Mucosa of stomach (tissue), 1 donor: Measurements from ENCODE around the gene SLC2A4.
A peak's percentile ranks its signal among the peaks of the same experiment; 100 is the strongest.

Experiments
- H3K27me3 ChIP-seq: one replicate; pipeline ENCODE4 v1.7.0; 2013; ENCODE audit warnings: mild to moderate bottlenecking, low read length; ENCODE audit not compliant: control insufficient read depth, insufficient read depth
- H3K36me3 ChIP-seq: one replicate; pipeline ENCODE4 v1.7.0; 2013; ENCODE audit warnings: low read length; ENCODE audit not compliant: control insufficient read depth, insufficient read depth
- H3K4me1 ChIP-seq: one replicate; pipeline ENCODE4 v1.7.0; 2013; ENCODE audit warnings: mild to moderate bottlenecking, low read length; ENCODE audit not compliant: control insufficient read depth, insufficient read depth
- H3K4me3 ChIP-seq: one replicate; pipeline ENCODE4 v1.7.0; 2013; ENCODE audit warnings: low read length
- H3K9ac ChIP-seq: one replicate; pipeline ENCODE4 v1.7.0; 2013; ENCODE audit warnings: mild to moderate bottlenecking, low read length, moderate library complexity
- H3K9me3 ChIP-seq: one replicate; pipeline ENCODE4 v1.7.0; 2013; ENCODE audit warnings: mild to moderate bottlenecking, low read length, moderate library complexity; ENCODE audit not compliant: control insufficient read depth
- donor health status: Pancreatic carcinoma.

Gene SLC2A4

DNA sequence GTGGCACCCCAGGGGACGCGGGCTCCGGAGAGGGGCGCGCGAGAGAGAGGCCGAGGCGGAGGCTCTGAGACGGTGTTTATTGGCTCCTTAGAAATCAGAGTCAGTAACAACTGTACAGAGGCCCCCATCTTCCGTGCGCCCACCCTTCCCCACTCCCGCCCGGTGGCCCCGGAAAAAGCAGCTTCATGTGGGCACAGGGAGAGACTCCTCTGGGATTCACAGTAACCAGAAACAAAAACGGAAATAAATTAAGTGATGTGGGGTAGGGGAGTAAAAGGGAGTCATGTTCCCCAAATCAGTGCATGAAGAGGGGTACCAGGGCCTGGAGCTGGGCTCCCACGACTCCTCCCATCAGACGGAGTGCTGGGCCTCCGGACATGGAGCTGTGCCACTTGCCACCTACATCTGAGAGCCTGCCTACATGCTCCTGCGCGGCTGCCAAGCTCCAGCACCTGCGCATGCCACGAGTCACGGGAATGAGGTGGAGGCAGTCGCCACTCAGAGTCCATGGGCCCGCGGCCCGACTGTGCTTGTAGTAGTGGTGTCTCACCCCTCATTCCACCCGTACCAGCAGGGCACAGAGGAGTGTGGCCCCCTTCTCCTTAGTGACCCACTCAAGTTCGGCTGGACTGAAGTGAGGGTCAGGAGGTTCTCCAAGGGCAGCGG is 34.2 kb downstream of the SLC2A4 start:
- peaks cover 14% of the 10 kb centered on the region for H3K36me3 ChIP-seq

GRCh38 chr17:7317161-7317803 is 35.8 kb downstream of the SLC2A4 start:
- H3K4me1 ChIP-seq: peaks cover 28% of the 10 kb centered on the region
- H3K4me3 ChIP-seq: no peak overlapping the region
- no peaks in the 10 kb centered on the region for H3K9me3 ChIP-seq
- H3K36me3 ChIP-seq: peaks cover 10% of the 10 kb centered on the region
- H3K27me3 ChIP-seq: no peaks in the 10 kb centered on the region
- H3K9ac ChIP-seq: no peak overlapping the region

More for the DNA sequence above, 34.2 kb downstream of the SLC2A4 start:
- Histone ChIP-seq H3K9me3 (no peaks in the 10 kb centered on the region), H3K9ac (peak overlapping the region; percentile 79), H3K4me1 (peaks cover 28% of the 10 kb centered on the region), H3K4me3 (peak overlapping the region; percentile 23), H3K27me3 (no peaks in the 10 kb centered on the region)

DNA sequence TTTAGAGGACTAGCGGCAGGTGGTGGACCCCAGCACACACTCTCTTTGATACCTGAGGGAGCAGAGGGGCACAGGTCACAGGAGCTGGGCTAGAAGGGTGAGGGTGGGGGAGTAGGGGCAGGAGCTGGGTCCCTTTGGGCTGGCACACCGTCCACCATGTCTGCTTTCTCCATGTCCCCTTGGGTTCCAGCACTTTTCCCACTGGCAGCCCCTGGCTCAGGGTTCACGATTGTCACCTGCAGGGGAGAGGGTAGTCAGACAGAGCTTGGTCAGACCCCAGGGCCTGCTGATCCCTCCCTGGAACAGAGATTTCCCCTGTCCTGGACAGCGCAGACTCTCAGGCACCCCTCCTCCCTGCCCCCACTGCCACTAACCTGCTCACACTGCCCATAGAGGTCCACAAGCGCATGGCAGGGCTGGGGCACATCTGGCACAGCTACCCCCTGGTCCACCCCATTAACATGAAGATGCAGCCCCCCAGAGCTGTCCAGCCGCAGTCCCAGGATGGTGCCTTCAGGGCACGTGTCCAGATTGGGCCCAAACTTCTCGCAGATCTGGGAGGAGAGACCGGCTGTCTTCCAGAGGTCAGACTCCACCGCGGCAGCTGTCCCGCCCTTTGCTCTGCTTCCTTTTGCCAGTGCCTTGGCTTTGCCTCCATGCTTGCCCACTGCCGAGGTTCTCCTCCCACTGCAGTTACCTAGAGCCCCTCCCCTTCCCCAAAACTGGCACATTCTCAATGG is 36.8 kb downstream of the SLC2A4 start:
- H3K36me3 ChIP-seq: peaks cover 4% of the 10 kb centered on the region

GRCh38 chr17:7321466-7321865 is 39.9 kb downstream of the SLC2A4 start:
- Histone ChIP-seq H3K27me3 (no peaks in the 10 kb centered on the region), H3K4me1 (no peaks in the 10 kb centered on the region), H3K9me3 (no peaks in the 10 kb centered on the region), H3K9ac (no peak overlapping the region), H3K36me3 (peaks cover 12% of the 10 kb centered on the region), H3K4me3 (no peak overlapping the region)

More for the DNA sequence above, 36.8 kb downstream of the SLC2A4 start:
- Histone ChIP-seq H3K4me1 (peaks cover 20% of the 10 kb centered on the region), H3K27me3 (no peaks in the 10 kb centered on the region), H3K9me3 (no peaks in the 10 kb centered on the region), H3K9ac (no peak overlapping the region), H3K4me3 (no peak overlapping the region)

- Histone ChIP-seq H3K9me3 (no peaks in the 10 kb centered on the region), H3K27me3 (no peaks in the 10 kb centered on the region), H3K9ac (no peak overlapping the region), H3K4me3 (no peak overlapping the region), H3K36me3 (peaks cover 12% of the 10 kb centered on the region), H3K4me1 (no peaks in the 10 kb centered on the region)
These were observed 41.1 kb downstream of the SLC2A4 start for GRCh38 chr17:7322520-7323194.

- Histone ChIP-seq H3K36me3 (peaks cover 12% of the 10 kb centered on the region), H3K9me3 (no peaks in the 10 kb centered on the region), H3K4me1 (peaks cover 6% of the 10 kb centered on the region), H3K27me3 (no peaks in the 10 kb centered on the region), H3K4me3 (no peak overlapping the region), H3K9ac (no peak overlapping the region)
These were observed 42.4 kb downstream of the SLC2A4 start for GRCh38 chr17:7323731-7324437.

DNA sequence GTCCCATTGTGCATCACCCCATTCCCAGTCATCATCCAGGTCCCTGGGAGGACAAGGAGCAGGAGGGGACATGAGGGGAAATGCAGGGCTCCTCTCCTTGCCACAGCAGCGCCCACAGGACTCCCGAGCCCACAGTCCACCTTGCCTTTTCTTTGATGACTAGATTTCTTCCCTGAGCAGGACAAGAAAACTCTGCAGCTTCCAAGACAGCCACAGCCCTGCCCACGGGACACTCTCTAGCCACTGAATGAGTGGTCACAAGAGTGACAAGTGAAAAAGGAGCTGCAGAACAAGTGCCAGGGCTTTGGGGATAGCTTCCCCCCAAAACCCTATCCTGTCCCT is 42.9 kb downstream of the SLC2A4 start:
- no peaks in the 10 kb centered on the region for H3K9me3 ChIP-seq
- H3K4me1 ChIP-seq: peaks cover 6% of the 10 kb centered on the region
- peaks cover 12% of the 10 kb centered on the region for H3K36me3 ChIP-seq
- no peak overlapping the region for H3K4me3 ChIP-seq
- no peak overlapping the region for H3K9ac ChIP-seq
- H3K27me3 ChIP-seq: no peaks in the 10 kb centered on the region

DNA sequence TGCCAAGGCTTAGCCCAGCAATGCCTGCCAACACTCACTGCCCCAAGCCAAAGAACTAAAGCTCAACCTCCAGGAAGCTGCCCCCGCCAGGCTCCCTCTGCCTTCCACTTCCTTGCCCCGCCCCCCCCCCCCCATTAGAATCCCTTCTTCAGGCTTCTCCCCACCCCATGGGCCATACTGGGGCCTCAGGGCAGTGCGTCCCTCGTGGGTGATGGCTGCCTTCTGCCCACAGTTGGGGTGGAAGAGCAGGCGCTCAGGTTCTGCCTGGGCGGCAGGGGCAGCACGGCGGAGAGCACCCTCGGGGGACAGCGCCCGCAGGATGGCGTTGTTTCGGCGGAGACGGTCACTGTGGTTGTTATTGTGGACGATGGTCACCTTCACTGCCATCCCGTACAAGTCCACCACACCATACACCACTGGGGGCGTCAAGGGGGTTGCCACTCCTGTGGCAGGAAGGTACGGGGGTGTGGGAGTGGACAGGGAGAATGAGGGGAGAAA is 43.6 kb downstream of the SLC2A4 start:
- no peaks in the 10 kb centered on the region for H3K27me3 ChIP-seq
- no peak overlapping the region for H3K9ac ChIP-seq
- H3K9me3 ChIP-seq: no peaks in the 10 kb centered on the region
- H3K4me1 ChIP-seq: peaks cover 6% of the 10 kb centered on the region
- peaks cover 12% of the 10 kb centered on the region for H3K36me3 ChIP-seq
- no peak overlapping the region for H3K4me3 ChIP-seq

DNA sequence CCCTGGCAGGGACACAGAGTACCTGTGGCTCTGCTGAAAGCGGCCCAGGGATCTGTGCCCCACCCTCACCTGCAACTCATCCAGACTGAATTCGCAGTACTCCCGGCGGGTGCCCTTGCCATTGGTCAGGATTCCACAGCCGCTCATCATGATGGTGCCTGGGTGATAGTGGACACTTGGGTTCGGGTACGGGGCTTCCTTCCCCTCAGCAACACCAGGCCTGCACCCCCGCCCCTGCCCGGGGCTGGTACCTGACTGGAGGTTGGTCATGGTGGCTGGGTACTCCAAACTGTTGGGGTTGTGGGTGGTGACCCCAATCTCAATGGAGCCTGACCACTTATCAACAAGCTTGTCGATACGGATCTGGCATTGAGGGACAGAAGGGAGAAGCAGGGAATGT is 44.7 kb downstream of the SLC2A4 start:
- H3K9ac ChIP-seq: no peak overlapping the region
- H3K9me3 ChIP-seq: no peaks in the 10 kb centered on the region
- no peaks in the 10 kb centered on the region for H3K27me3 ChIP-seq
- peaks cover 6% of the 10 kb centered on the region for H3K4me1 ChIP-seq
- no peak overlapping the region for H3K4me3 ChIP-seq
- peaks cover 12% of the 10 kb centered on the region for H3K36me3 ChIP-seq

- H3K36me3 ChIP-seq: peaks cover 12% of the 10 kb centered on the region
- H3K4me3 ChIP-seq: no peak overlapping the region
- H3K9ac ChIP-seq: no peak overlapping the region
- peaks cover 6% of the 10 kb centered on the region for H3K4me1 ChIP-seq
- no peaks in the 10 kb centered on the region for H3K27me3 ChIP-seq
- no peaks in the 10 kb centered on the region for H3K9me3 ChIP-seq
These were observed 45.5 kb downstream of the SLC2A4 start for GRCh38 chr17:7327056-7327455.

DNA sequence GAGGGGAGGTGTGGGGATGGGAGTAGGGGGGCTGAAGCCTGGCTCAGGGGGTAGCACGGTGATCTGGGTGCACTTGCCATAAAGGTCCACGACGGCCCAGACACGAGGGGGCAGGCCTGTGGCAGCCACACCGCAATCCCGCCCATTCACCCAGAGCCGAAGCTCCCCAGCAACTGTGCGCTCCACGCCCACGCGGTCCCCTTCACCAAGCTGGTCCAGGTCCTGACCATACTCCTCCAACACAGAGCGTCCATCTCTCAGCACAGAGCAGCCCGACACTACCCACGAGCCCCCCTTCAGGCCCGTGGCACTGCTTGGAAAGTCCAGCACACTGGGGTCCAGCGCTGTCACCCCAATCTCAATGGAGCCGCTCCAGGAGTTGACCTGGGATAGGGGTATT is 46.0 kb downstream of the SLC2A4 start:
- Histone ChIP-seq H3K4me1 (peaks cover 6% of the 10 kb centered on the region), H3K36me3 (peaks cover 12% of the 10 kb centered on the region), H3K4me3 (no peak overlapping the region), H3K9ac (no peak overlapping the region), H3K9me3 (no peaks in the 10 kb centered on the region), H3K27me3 (no peaks in the 10 kb centered on the region)
